ENCODE results near the gene SMAD3. TPM values are rescaled to one million over a fixed set of nuclear protein-coding genes. Genes with fewer than 3 reads are reported as not detected.

SMAD3 gene
- total and polyA plus RNA-seq, 10 of the 15 experiments (the other 5 are each of a cell fraction or from before 2014, with no cell fraction given): 5.6 to 43.2 (median 16.0) TPM

- no peak overlapping the region for H2AFZ ChIP-seq (ENCODE audit: control insufficient read depth, low read depth, low read length)
Observed at GRCh38 chr15:67035886-67036285, 29.5 kb upstream of the SMAD3 start.

More at GRCh38 chr15:67035886-67036285, 29.5 kb upstream of the SMAD3 start:
- ChIA-PET SMC1A (ENCODE audit: uncharacterized antibody, unreplicated experiment) (no interaction called here), POLR2A (no interaction called here), RAD21 (ENCODE audit: unreplicated experiment) (no interaction called here), CTCF (no interaction called here)
- no peaks in the 10 kb centered on the region for H3K79me2 ChIP-seq (ENCODE audit: control insufficient read depth, insufficient read depth, low read length)
- DNase-seq (ENCODE audit: low read depth, low spot score): no peak
- H3K27me3 ChIP-seq (replicated peaks in 1 of 2; ENCODE audit: control insufficient read depth in 2 of 2, insufficient read depth in 2 of 2, low read length in 1 of 2): no peaks in the 10 kb centered on the region
- TF ChIP-seq BCLAF1 (IDR thresholded peaks at IDR 0.05): no peak
- TF ChIP-seq SKIL (IDR thresholded peaks at IDR 0.05; ENCODE audit: low read depth, poor library complexity, severe bottlenecking): no peak
- no peak for TF ChIP-seq MEF2B (IDR thresholded peaks at IDR 0.05; ENCODE audit: partially characterized antibody, poor library complexity, severe bottlenecking)
- no peak for TF ChIP-seq TBL1XR1 (IDR thresholded peaks at IDR 0.05; ENCODE audit: low read depth, low read length)
- TF ChIP-seq BRCA1 (IDR thresholded peaks at IDR 0.05; ENCODE audit: low read depth, low read length): no peak
- no peak for TF ChIP-seq BCL3 (IDR thresholded peaks at IDR 0.05; ENCODE audit: borderline replicate concordance, insufficient read depth, low read depth, low read length, poor library complexity, severe bottlenecking)
- no peak for TF ChIP-seq NBN (IDR thresholded peaks at IDR 0.05)
- TF ChIP-seq NRF1 (conservative IDR thresholded peaks at IDR 0.05; ENCODE audit: low read depth, low read length): no peak
- no peaks in the 10 kb centered on the region for H4K20me1 ChIP-seq (ENCODE audit: control insufficient read depth, insufficient read depth)
- 68% methylated on average over 5 of the region's 5 CpGs for WGBS (ENCODE audit: insufficient coverage, insufficient replicate concordance, low lambda C conversion rate, missing lambda C conversion rate)
- BruUV-seq (replicated peaks): no TSS peak
- no peaks in the 10 kb centered on the region; the same call in 2 of the 3 replicates for H3K9me3 ChIP-seq (replicated peaks; ENCODE audit: control insufficient read depth, insufficient read depth, low read length)
- H3K4me2 ChIP-seq (ENCODE audit: control insufficient read depth, insufficient read depth): no peak overlapping the region
- no peak overlapping the region for H3K27ac ChIP-seq (ENCODE audit: control insufficient read depth, insufficient read depth)
- no peak for FAIRE-seq
- no peak overlapping the region for H3K9ac ChIP-seq (ENCODE audit: control insufficient read depth, insufficient read depth, low read length)
- ATAC-seq: no peak
- in situ Hi-C loops (cut with MboI): no loop called here
- intact Hi-C loops (cut with micrococcal nuclease; ENCODE audit: unreplicated experiment): no loop called here
- H3K36me3 ChIP-seq (ENCODE audit: control insufficient read depth in 2 of 2, insufficient read depth in 2 of 2, low read length in 1 of 2): no peaks in the 10 kb centered on the region; a peak in 1 of 4 replicates
- H3K4me1 ChIP-seq (ENCODE audit: control insufficient read depth, insufficient read depth, low read length): peaks cover 5% of the 10 kb centered on the region; the same call in 1 of the 2 replicates
- no peak overlapping the region for H3K4me3 ChIP-seq
